HG03521 (cell line): Measurements from ENCODE around the gene TLX2.

Source experiments
- ATAC-seq: cut with Tn5 transposase; IDR thresholded peaks from one replicate; pipeline ENCODE4 v1.9.1; 2021; ENCODE audit warnings: mild to moderate bottlenecking, moderate library complexity; ENCODE audit not compliant: unreplicated experiment

Gene TLX2

GRCh38 chr2:74511104-74511989 is 2.9 kb upstream of the TLX2 start:
- no peak for ATAC-seq

GRCh38 chr2:74512744-74513604 is 1.3 kb upstream of the TLX2 start:
- ATAC-seq, result no peak

- ATAC-seq, result no peak
These were observed 464 bp upstream of the TLX2 start for GRCh38 chr2:74513605-74514367.

- ATAC-seq, result no peak
These were observed 1.2 kb downstream of the TLX2 start for GRCh38 chr2:74515271-74515980.

GRCh38 chr2:74515981-74516633 is 1.9 kb downstream of the TLX2 start:
- peak; percentile 47 for ATAC-seq

GRCh38 chr2:74516650-74517049 is 2.4 kb downstream of the TLX2 start:
- ATAC-seq, result no peak

GRCh38 chr2:74522516-74522915 is 8.3 kb downstream of the TLX2 start:
- no peak for ATAC-seq

GRCh38 chr2:74524005-74524404 is 9.8 kb downstream of the TLX2 start:
- no peak for ATAC-seq

GRCh38 chr2:74524955-74525716 is 10.9 kb downstream of the TLX2 start:
- ATAC-seq, result no peak

- no peak for ATAC-seq
These were observed 11.7 kb downstream of the TLX2 start, which contains the start of gene DQX1 for GRCh38 chr2:74525717-74526648. TSS of gene DQX1 (minus strand) at chr2:74526231. CDS start at chr2:74525729, 502 bp downstream.

GRCh38 chr2:74526649-74527230 is 12.5 kb downstream of the TLX2 start:
- no peak for ATAC-seq

GRCh38 chr2:74527741-74528140 is 13.5 kb downstream of the TLX2 start:
- ATAC-seq, result no peak

- ATAC-seq, result peak; percentile 4
These were observed 14.5 kb downstream of the TLX2 start for GRCh38 chr2:74528600-74529356.

GRCh38 chr2:74529357-74530238 is 15.3 kb downstream of the TLX2 start, which contains the start of the genes AUP1 and HTRA2:
TSS of gene AUP1 (minus strand) at chr2:74529706. CDS start at chr2:74529629, 77 bp downstream.
TSS of gene HTRA2 (plus strand) at chr2:74529933. CDS start at chr2:74530007, 74 bp downstream.
- ATAC-seq, result peak; percentile 77
